H1 (cell line): ENCODE data around the gene APC2. TPM values are rescaled to one million over a fixed set of nuclear protein-coding genes. Genes with fewer than 3 reads are reported as not detected.

Experiments used
- CTCF ChIA-PET: fragments of 300-600 bp; sonication (Branson Sonifier 250); formaldehyde crosslinking; loops from one replicate; lab custom pipeline; 2021; ENCODE audit not compliant: partially characterized antibody; lab: Charles Lee
- POLR2A ChIA-PET: fragments of 300-600 bp; sonication (Branson Sonifier 250); formaldehyde crosslinking; loops from one replicate; lab custom pipeline; 2021; ENCODE audit warnings: inconsistent platforms; ENCODE audit not compliant: partially characterized antibody; lab: Charles Lee
- DNase-seq, 2 experiments: peaks; one replicate each; pipeline versions ENCODE4 v3.0.0 to v3.0.0-alpha.2; 2010 to 2022; ENCODE audit warnings: low spot score in 2 of 2, low read depth in 1 of 2, mixed read lengths in 1 of 2
- FAIRE-seq: peaks from 2 replicates; lab custom pipeline; 2011; peaks lifted over from hg19 to GRCh38; lab: Jason Lieb, UNC
- H2AFZ ChIP-seq: 2 replicates; pipeline ENCODE4 v1.8.1; 2012; ENCODE audit warnings: low read length, inconsistent platforms
- H2AK5ac ChIP-seq: 2 replicates; pipeline ENCODE4 v1.6.1; 2013; ENCODE audit warnings: low read depth, low read length
- H2BK120ac ChIP-seq: replicated peaks from 2 replicates; pipeline ENCODE3; 2013; ENCODE audit warnings: low read depth, low read length, inconsistent platforms
- H2BK12ac ChIP-seq: 2 replicates; pipeline ENCODE4 v1.6.1; 2013; ENCODE audit warnings: low read depth, low read length
- H2BK15ac ChIP-seq: 2 replicates; pipeline ENCODE4 v1.6.1; 2013; ENCODE audit warnings: low read length
- H2BK20ac ChIP-seq: 2 replicates; pipeline ENCODE4 v1.6.1; 2013; ENCODE audit warnings: low read length
- H2BK5ac ChIP-seq: 2 replicates; pipeline ENCODE4 v1.6.1; 2013; ENCODE audit warnings: low read depth, low read length
- H3K14ac ChIP-seq: 2 replicates; pipeline ENCODE4 v1.6.1; 2013; ENCODE audit warnings: inconsistent platforms; ENCODE audit not compliant: insufficient read length
- H3K18ac ChIP-seq: 2 replicates; pipeline ENCODE4 v1.6.1; 2013; ENCODE audit warnings: low read length; ENCODE audit errors: extremely low read depth
- H3K23ac ChIP-seq: 2 replicates; pipeline ENCODE4 v1.6.1; 2013; ENCODE audit warnings: inconsistent platforms; ENCODE audit not compliant: insufficient read length
- H3K23me2 ChIP-seq: 2 replicates; pipeline ENCODE4 v1.6.1; 2013; ENCODE audit warnings: low read depth, low read length
- H3K27ac ChIP-seq: 2 replicates; pipeline ENCODE4 v1.6.1; 2011; ENCODE audit warnings: low read depth, low read length, inconsistent platforms
- H3K27me3 ChIP-seq, 4 experiments: replicated peaks in 1 of 4; 1 replicate in 1 of 4; 2 replicates in 3 of 4; pipeline versions ENCODE4 v1.6.1 to v1.8.1; 2011 to 2013; ENCODE audit warnings: low read length in 3 of 4, mild to moderate bottlenecking in 3 of 4, inconsistent platforms in 2 of 4, mixed read lengths in 2 of 4, moderate library complexity in 1 of 4; ENCODE audit not compliant: control insufficient read depth in 3 of 4, insufficient read depth in 3 of 4; ENCODE audit errors: extremely low read depth in 1 of 4
- H3K36me3 ChIP-seq, 4 experiments: 2 replicates each; pipeline versions ENCODE4 v1.6.1 to v1.8.1; 2011 to 2013; ENCODE audit warnings: mild to moderate bottlenecking in 4 of 4, low read length in 3 of 4, moderate library complexity in 2 of 4, control low read depth in 1 of 4, inconsistent platforms in 1 of 4; ENCODE audit not compliant: insufficient read depth in 4 of 4, control insufficient read depth in 2 of 4
- H3K4ac ChIP-seq: replicated peaks from 2 replicates; pipeline ENCODE3; 2013; ENCODE audit warnings: low read length, low read depth, mixed read lengths, inconsistent platforms; ENCODE audit not compliant: insufficient read length
- H3K4me1 ChIP-seq, 4 experiments: replicated peaks in 1 of 4; 1 replicate in 1 of 4; 2 replicates in 3 of 4; pipeline versions ENCODE4 v1.6.1 to v1.8.1; 2011 to 2013; ENCODE audit warnings: low read length in 3 of 4, inconsistent platforms in 2 of 4, mixed read lengths in 1 of 4; ENCODE audit not compliant: insufficient read depth in 4 of 4, control insufficient read depth in 3 of 4
- H3K4me2 ChIP-seq, 2 experiments: 2 replicates each; pipeline versions ENCODE4 v1.6.1 to v1.8.1; 2011 to 2013; ENCODE audit warnings: low read depth in 2 of 2, low read length in 2 of 2, control low read depth in 1 of 2, inconsistent platforms in 1 of 2, mild to moderate bottlenecking in 1 of 2; ENCODE audit not compliant: insufficient read depth in 1 of 2
- H3K4me3 ChIP-seq, 4 experiments: fragments of 200-600, 300-600 bp in 1 of 4; sonication (generic), shearing (Covaris generic), sonication (Bioruptor Twin) in 1 of 4; 2 replicates each; pipeline versions ENCODE4 v1.5.1 to v1.8.1; 2011 to 2016; ENCODE audit warnings: low read length in 4 of 4, low read depth in 3 of 4, control low read depth in 2 of 4, inconsistent platforms in 2 of 4, mild to moderate bottlenecking in 2 of 4, mixed read lengths in 1 of 4, moderate library complexity in 1 of 4; ENCODE audit not compliant: insufficient read depth in 2 of 4; ENCODE audit errors: extremely low read depth in 1 of 4
- H3K56ac ChIP-seq: replicated peaks from 2 replicates; pipeline ENCODE3; 2013; ENCODE audit warnings: low read depth, mild to moderate bottlenecking, mixed read lengths, low read length, inconsistent platforms; ENCODE audit not compliant: insufficient read length
- H3K79me1 ChIP-seq: 2 replicates; pipeline ENCODE4 v1.6.1; 2013; ENCODE audit warnings: low read depth, low read length, control low read depth
- H3K79me2 ChIP-seq, 2 experiments: 2 replicates each; pipeline versions ENCODE4 v1.6.1 to v1.8.1; 2012 to 2013; ENCODE audit warnings: low read length in 2 of 2, mild to moderate bottlenecking in 2 of 2, inconsistent platforms in 1 of 2; ENCODE audit not compliant: insufficient read depth in 2 of 2, control insufficient read depth in 1 of 2
- H3K9ac ChIP-seq, 4 experiments: replicated peaks in 1 of 4; 1 replicate in 1 of 4; 2 replicates in 3 of 4; pipeline versions ENCODE4 v1.6.1 to v1.8.1; 2011 to 2013; ENCODE audit warnings: low read depth in 3 of 4, low read length in 3 of 4, control low read depth in 2 of 4, mild to moderate bottlenecking in 2 of 4, moderate library complexity in 2 of 4, inconsistent platforms in 1 of 4; ENCODE audit errors: extremely low read depth in 1 of 4
- H3K9me3 ChIP-seq, 2 experiments: 2 replicates each; pipeline versions ENCODE4 v1.6.1 to v1.8.1; 2012 to 2013; ENCODE audit warnings: mild to moderate bottlenecking in 2 of 2, moderate library complexity in 2 of 2, control low read depth in 1 of 2, inconsistent platforms in 1 of 2, low read depth in 1 of 2, low read length in 1 of 2, mixed read lengths in 1 of 2; ENCODE audit not compliant: insufficient read depth in 2 of 2
- H4K20me1 ChIP-seq, 2 experiments: replicated peaks in 1 of 2; 2 replicates each; pipeline versions ENCODE3 to v1.8.1; 2011 to 2013; ENCODE audit warnings: inconsistent platforms in 2 of 2, low read length in 2 of 2, mild to moderate bottlenecking in 1 of 2; ENCODE audit not compliant: insufficient read depth in 2 of 2, control insufficient read depth in 1 of 2
- H4K5ac ChIP-seq: 2 replicates; pipeline ENCODE4 v1.6.1; 2013; ENCODE audit warnings: low read length, low read depth, mixed read lengths, inconsistent platforms; ENCODE audit not compliant: insufficient read length
- H4K8ac ChIP-seq: 2 replicates; pipeline ENCODE4 v1.8.0; 2013; ENCODE audit warnings: mild to moderate bottlenecking, moderate library complexity, low read length, inconsistent platforms; ENCODE audit not compliant: insufficient read depth; ENCODE audit errors: extremely low read depth
- H4K91ac ChIP-seq: replicated peaks from 2 replicates; pipeline ENCODE3; 2013; ENCODE audit warnings: low read length, mixed read lengths, inconsistent platforms; ENCODE audit not compliant: insufficient read length
- ASH2L ChIP-seq: fragments of 200-600, 300-600 bp; sonication (generic); IDR thresholded peaks from one replicate; pipeline ENCODE4 v1.7.1; 2017; ENCODE audit warnings: low read length
- BACH1 ChIP-seq: IDR thresholded peaks from 2 replicates; pipeline ENCODE4 v1.6.1; 2012; ENCODE audit warnings: low read length, improper control_type of control experiment
- CBX8 ChIP-seq: fragments of 300-800, 300-1000 bp; sonication (generic); IDR thresholded peaks from 2 replicates; pipeline ENCODE4 v1.7.1; 2016; ENCODE audit warnings: low read depth, low read length, borderline replicate concordance
- CEBPB ChIP-seq: IDR thresholded peaks from 2 replicates; pipeline ENCODE4 v1.6.1; 2012; ENCODE audit warnings: low read depth, low read length
- CHD1 ChIP-seq: IDR thresholded peaks from 2 replicates; pipeline ENCODE4 v1.6.1; 2012; ENCODE audit warnings: low read depth, low read length, improper control_type of control experiment
- CHD2 ChIP-seq: IDR thresholded peaks from 2 replicates; pipeline ENCODE4 v1.6.1; 2012; ENCODE audit warnings: low read length, improper control_type of control experiment
- KDM4A ChIP-seq: IDR thresholded peaks from one replicate; pipeline ENCODE4 v1.7.1; 2012; ENCODE audit warnings: low read depth, mild to moderate bottlenecking, moderate library complexity, low read length, inconsistent platforms; ENCODE audit not compliant: severe bottlenecking
- KDM5A ChIP-seq: fragments of 200-600 bp; IDR thresholded peaks from 2 replicates; pipeline ENCODE4 v1.7.1; 2012; ENCODE audit warnings: mild to moderate bottlenecking, low read length, inconsistent platforms, mixed read lengths
- MAFK ChIP-seq: IDR thresholded peaks from 2 replicates; pipeline ENCODE4 v1.6.1; 2012; ENCODE audit warnings: low read depth, mild to moderate bottlenecking, improper control_type of control experiment, low read length
- RXRA ChIP-seq: IDR thresholded peaks from 2 replicates; pipeline ENCODE4 v1.6.1; 2011; ENCODE audit warnings: low read depth, mild to moderate bottlenecking, low read length, moderate library complexity; ENCODE audit not compliant: insufficient read depth
- SUZ12 ChIP-seq: fragments of 200-600 bp; sonication (generic); IDR thresholded peaks from 2 replicates; pipeline ENCODE4 v1.6.1; 2012; ENCODE audit warnings: mild to moderate bottlenecking, inconsistent platforms, low read length, moderate library complexity, mixed read lengths
- TAF1 ChIP-seq: IDR thresholded peaks from 2 replicates; pipeline ENCODE4 v1.6.1; 2011; ENCODE audit warnings: mild to moderate bottlenecking, low read depth, low read length
- YY1 ChIP-seq: IDR thresholded peaks from 2 replicates; pipeline ENCODE4 v1.6.1; 2011; ENCODE audit warnings: low read depth, mild to moderate bottlenecking, low read length
- WGBS, 2 experiments: shearing (Covaris generic) in 1 of 2; methylation state at CpG; one replicate each; pipeline versions ENCODE4 v1.1.6 to v1.1.7; 2013 to 2015; ENCODE audit warnings: low lambda C conversion rate in 2 of 2, mixed read lengths in 2 of 2, inconsistent platforms in 1 of 2, low coverage in 1 of 2, missing lambda C conversion rate in 1 of 2; ENCODE audit not compliant: insufficient replicate concordance in 2 of 2, insufficient coverage in 1 of 2, insufficient read length in 1 of 2; ENCODE audit errors: extremely low coverage in 1 of 2, missing lambda C conversion rate in 1 of 2; 5-methylcytosine and 5-hydroxymethylcytosine counted together
- polyA plus RNA-seq, 7 experiments: library from polyadenylated mRNA; depleted of rRNA in 3 of 7; stranded (reverse) in 5 of 7; unstranded in 2 of 7; fragments of >200 nt in 5 of 7; fragments of 200-250 nt in 2 of 7; gene quantifications; 1 replicate in 5 of 7; 2 replicates in 1 of 7; 4 replicates in 1 of 7; pipeline versions ENCODE4 v1.2.1 to v1.2.3, GENCODE V29; 2011 to 2013; ENCODE audit warnings: missing spikeins in 2 of 7, mixed read lengths in 2 of 7
- total RNA-seq: library from RNA; stranded (reverse); fragmentation: NEBNext Ultra II Directional; extraction: Animal tissue kit (Norgen Biotek cat#: 25700); gene quantifications from 2 replicates; pipeline ENCODE4 v1.2.1, GENCODE V29; 2021

The APC2 gene
- total and polyA plus RNA-seq, 2 of the 8 experiments (the other 6 are each of a cell fraction or from before 2014, with no cell fraction given), result 1.3 to 4.1 TPM

GRCh38 chr19:1509602-1510441 is 59.9 kb downstream of the APC2 start:
- Histone ChIP-seq H2BK20ac (peak overlapping the region; percentile 5; the same call in 1 of the 2 replicates), H3K56ac (no peak overlapping the region), H3K18ac (no peak overlapping the region), H3K27me3 (peaks cover 0 to 8% (median 5%) of the 10 kb centered on the region in 4 experiments; a peak in 6 of 7 replicates), H3K4me1 (peaks cover 0 to 3% (median 0%) of the 10 kb centered on the region in 4 experiments; a peak in 3 of 7 replicates), H2BK12ac (no peak overlapping the region; the same call in 1 of the 2 replicates), H3K4me3 (no peak overlapping the region), H3K4ac (no peak overlapping the region), H3K79me2 (no peaks in the 10 kb centered on the region), H3K36me3 (no peaks in the 10 kb centered on the region), H3K9me3 (no peaks in the 10 kb centered on the region), H3K23me2 (peaks cover 6% of the 10 kb centered on the region; the same call in 1 of the 2 replicates), H4K20me1 (peaks cover 0 to 6% of the 10 kb centered on the region in 2 experiments), H2BK120ac (no peak overlapping the region), H2BK15ac (no peak overlapping the region), H4K91ac (no peak overlapping the region), H3K4me2 (no peak overlapping the region), H4K8ac (no peak overlapping the region), H3K14ac (no peak overlapping the region), H3K9ac (no peak overlapping the region), H3K27ac (no peak overlapping the region), H3K23ac (no peak overlapping the region), H2AFZ (no peak overlapping the region), H3K79me1 (no peaks in the 10 kb centered on the region), H2BK5ac (no peak overlapping the region), H2AK5ac (no peak overlapping the region; the same call in 1 of the 2 replicates), H4K5ac (no peak overlapping the region)
- ChIA-PET POLR2A (interaction anchor here (1.5 kb wide), 1 partner anchor 72 kb away, joined by 3 read pairs; no protein-coding TSS in a partner anchor), CTCF (interaction anchor here (0.6 to 1.4 kb wide), 3 partner anchors 17 to 258 kb away, joined by 3 read pairs; no protein-coding TSS in a partner anchor)
- DNase-seq (no peak), FAIRE-seq (no peak)
- WGBS, 2 experiments, result 86% methylated on average over 11 of the region's 11 CpGs; no CpG with 5 or more reads in 1 of the 2 experiments
- no peak for TF ChIP-seq TAF1
- TF ChIP-seq CHD2, result no peak
- no peak for TF ChIP-seq RXRA
- TF ChIP-seq KDM5A, result no peak
- no peak for TF ChIP-seq CEBPB
- TF ChIP-seq MAFK, result no peak
- no peak for TF ChIP-seq CHD1
- TF ChIP-seq BACH1, result no peak
- no peak for TF ChIP-seq ASH2L
- no peak for TF ChIP-seq YY1
- TF ChIP-seq SUZ12, result no peak
- no peak for TF ChIP-seq KDM4A
- TF ChIP-seq CBX8, result no peak
